Stomach (tissue), 4 donors: ENCODE measurements around the gene FGF18.
A peak's percentile ranks its signal among the peaks of the same experiment; 100 is the strongest.

Experiments
- CTCF ChIP-seq, 7 experiments: fragments of 450-650 bp in 4 of 7; fragments of 200-600 bp in 3 of 7; sonication (generic) in 3 of 7; IDR thresholded peaks; one replicate each; pipeline ENCODE4 v1.5.1; 2016 to 2019; ENCODE audit warnings: antibody characterized with exemption in 7 of 7, control low read depth in 2 of 7, mild to moderate bottlenecking in 1 of 7
- EP300 ChIP-seq: sonication (generic); formaldehyde crosslinking; IDR thresholded peaks from one replicate; pipeline ENCODE4 v1.6.1; 2017; ENCODE audit warnings: antibody characterized with exemption

- TF ChIP-seq CTCF (IDR thresholded peaks at IDR 0.05) (peak in 1 of 7 experiments; percentile 22), EP300 (no peak)
Observed at GRCh38 chr5:171405615-171406014, 13.8 kb upstream of the FGF18 start.
